Measurements from ENCODE around the gene JAKMIP1. TPM values are rescaled to one million over a fixed set of nuclear protein-coding genes. Genes with fewer than 3 reads are reported as not detected.
A peak's percentile ranks its signal among the peaks of the same experiment; 100 is the strongest.

JAKMIP1 gene
- polyA plus RNA-seq, 1 experiment = not detected

DNA sequence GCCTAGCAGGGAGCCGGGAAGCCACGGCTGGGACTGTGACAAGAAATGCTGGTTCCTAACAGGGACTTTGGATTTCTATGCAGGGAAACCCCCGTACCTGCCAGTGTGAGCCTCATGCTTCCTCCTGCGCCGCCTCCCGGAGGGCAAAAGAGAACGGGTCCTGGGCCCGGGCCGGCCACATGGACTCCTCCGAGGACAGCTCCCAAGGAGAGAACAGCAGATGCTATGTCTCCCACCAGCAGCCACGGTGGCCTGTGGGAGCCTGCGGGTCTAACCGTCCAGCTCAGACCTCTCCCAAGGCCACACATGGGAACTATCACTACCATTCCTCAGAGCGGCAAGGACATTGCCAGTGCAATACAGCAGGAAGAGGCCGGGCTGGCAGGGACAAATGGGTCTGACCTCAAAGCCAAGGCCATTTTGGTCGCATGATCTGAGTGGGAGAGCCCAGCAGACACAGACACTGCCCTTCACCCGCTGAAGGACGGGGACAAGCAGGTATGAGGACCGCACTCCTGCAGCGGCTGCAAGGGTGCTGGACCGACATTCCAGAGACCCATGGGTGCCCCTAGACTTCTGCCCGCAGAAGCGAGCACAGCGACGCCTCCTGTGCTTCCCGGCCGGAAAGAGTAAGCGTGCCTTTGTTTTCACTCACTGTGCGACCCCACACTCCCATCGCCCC, 177.6 kb downstream of the JAKMIP1 start:
- POLR2A ChIA-PET = no interaction called here
- CTCF ChIA-PET = no interaction called here
- H3K4me3 ChIP-seq (ENCODE audit: low read depth, low read length) = no peak overlapping the region
- DNase-seq (ENCODE audit: low read depth, low spot score) = no peak
- H3K27me3 ChIP-seq (ENCODE audit: control insufficient read depth, insufficient read depth, low read length) = peaks cover 2% of the 10 kb centered on the region
- H3K9me3 ChIP-seq (ENCODE audit: control insufficient read depth, insufficient read depth, low read length) = no peaks in the 10 kb centered on the region; the same call in 1 of the 2 replicates
- H3K27ac ChIP-seq (ENCODE audit: low read depth, low read length) = no peak overlapping the region
- TF ChIP-seq, protein P1, sequence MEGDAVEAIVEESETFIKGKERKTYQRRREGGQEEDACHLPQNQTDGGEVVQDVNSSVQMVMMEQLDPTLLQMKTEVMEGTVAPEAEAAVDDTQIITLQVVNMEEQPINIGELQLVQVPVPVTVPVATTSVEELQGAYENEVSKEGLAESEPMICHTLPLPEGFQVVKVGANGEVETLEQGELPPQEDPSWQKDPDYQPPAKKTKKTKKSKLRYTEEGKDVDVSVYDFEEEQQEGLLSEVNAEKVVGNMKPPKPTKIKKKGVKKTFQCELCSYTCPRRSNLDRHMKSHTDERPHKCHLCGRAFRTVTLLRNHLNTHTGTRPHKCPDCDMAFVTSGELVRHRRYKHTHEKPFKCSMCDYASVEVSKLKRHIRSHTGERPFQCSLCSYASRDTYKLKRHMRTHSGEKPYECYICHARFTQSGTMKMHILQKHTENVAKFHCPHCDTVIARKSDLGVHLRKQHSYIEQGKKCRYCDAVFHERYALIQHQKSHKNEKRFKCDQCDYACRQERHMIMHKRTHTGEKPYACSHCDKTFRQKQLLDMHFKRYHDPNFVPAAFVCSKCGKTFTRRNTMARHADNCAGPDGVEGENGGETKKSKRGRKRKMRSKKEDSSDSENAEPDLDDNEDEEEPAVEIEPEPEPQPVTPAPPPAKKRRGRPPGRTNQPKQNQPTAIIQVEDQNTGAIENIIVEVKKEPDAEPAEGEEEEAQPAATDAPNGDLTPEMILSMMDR (IDR thresholded peaks at IDR 0.05; ENCODE audit: low read depth, low read length) = no peak

DNA sequence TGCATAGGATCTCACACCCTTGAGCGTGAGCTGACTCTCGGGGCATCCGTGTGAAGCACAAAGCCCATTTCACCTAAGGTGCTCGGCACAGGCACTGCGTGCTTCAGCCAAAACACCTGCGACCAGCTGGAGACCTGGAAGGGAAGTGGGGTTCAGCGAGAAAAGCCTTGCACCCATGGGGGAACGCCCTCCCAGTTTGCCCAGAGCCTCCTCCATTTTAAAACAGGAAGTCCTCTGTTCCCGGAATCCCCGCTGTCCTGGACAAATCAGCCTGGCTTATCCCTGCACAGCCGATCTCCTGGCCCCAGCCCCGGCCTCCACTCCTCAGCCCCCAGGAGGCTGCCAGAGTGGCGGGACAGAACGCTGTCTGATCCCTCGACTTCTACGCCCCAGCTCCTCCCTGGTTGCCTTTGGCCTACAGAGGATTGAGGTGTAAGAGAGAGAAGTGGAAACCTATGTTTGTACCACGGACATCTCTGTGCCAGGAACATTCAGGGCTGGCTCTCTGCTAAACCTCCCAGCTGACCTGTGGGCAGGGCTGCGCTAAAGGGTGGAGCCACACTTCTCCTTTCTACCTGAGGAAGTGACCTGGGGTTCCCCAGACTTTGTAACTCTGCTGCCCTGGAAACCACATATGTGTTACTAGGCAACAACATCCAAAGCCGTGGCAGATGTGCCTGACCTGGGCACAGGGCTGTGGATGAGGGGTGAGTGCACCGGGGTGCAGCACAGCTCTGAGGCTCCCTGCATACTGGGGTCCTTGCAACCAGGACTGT, 178.3 kb downstream of the JAKMIP1 start:
- H3K4me3 ChIP-seq (ENCODE audit: low read depth, low read length) = no peak overlapping the region
- ChIA-PET CTCF (interaction anchor here (4.0 kb wide), 1 partner anchor 23 kb away, joined by 22 read pairs; no protein-coding TSS in a partner anchor), POLR2A (no interaction called here)
- no peaks in the 10 kb centered on the region; the same call in 1 of the 2 replicates for H3K9me3 ChIP-seq (ENCODE audit: control insufficient read depth, insufficient read depth, low read length)
- no peaks in the 10 kb centered on the region for H3K27me3 ChIP-seq (ENCODE audit: control insufficient read depth, insufficient read depth, low read length)
- no peak overlapping the region for H3K27ac ChIP-seq (ENCODE audit: low read depth, low read length)
- TF ChIP-seq, protein P1 (IDR thresholded peaks at IDR 0.05; ENCODE audit: low read depth, low read length) = no peak
- DNase-seq (ENCODE audit: low read depth, low spot score) = no peak

DNA sequence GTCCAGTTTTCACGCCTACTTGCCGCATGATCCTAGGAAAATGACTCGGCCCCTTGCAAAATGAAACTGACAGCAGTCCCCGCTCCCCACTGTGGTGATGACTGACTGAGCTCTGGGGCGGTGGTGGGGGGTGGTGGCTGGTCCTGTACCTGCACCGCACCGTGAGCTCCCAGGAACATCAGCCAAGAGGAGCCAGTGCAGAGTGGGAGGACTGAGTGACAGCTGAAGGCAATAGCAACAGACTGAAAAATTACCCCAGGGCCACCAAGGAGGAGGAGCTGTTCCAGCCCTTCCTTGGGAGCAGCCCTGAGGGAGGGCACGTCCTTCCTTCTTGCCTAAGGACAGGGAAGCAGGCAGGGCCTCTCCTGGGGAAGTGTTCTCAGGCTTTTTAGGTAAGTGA, 179.7 kb downstream of the JAKMIP1 start:
- Histone ChIP-seq H3K27ac (ENCODE audit: low read depth, low read length) (no peak overlapping the region), H3K4me3 (ENCODE audit: low read depth, low read length) (no peak overlapping the region), H3K9me3 (ENCODE audit: control insufficient read depth, insufficient read depth, low read length) (no peaks in the 10 kb centered on the region; the same call in 1 of the 2 replicates), H3K27me3 (ENCODE audit: control insufficient read depth, insufficient read depth, low read length) (no peaks in the 10 kb centered on the region)
- DNase-seq (ENCODE audit: low read depth, low spot score) = no peak
- POLR2A ChIA-PET = no interaction called here
- CTCF ChIA-PET = interaction anchor here (1.6 to 4.0 kb wide), 2 partner anchors 10 to 22 kb away, joined by 8 to 22 read pairs; no protein-coding TSS in a partner anchor
- TF ChIP-seq, protein P1 (IDR thresholded peaks at IDR 0.05; ENCODE audit: low read depth, low read length) = no peak

DNA sequence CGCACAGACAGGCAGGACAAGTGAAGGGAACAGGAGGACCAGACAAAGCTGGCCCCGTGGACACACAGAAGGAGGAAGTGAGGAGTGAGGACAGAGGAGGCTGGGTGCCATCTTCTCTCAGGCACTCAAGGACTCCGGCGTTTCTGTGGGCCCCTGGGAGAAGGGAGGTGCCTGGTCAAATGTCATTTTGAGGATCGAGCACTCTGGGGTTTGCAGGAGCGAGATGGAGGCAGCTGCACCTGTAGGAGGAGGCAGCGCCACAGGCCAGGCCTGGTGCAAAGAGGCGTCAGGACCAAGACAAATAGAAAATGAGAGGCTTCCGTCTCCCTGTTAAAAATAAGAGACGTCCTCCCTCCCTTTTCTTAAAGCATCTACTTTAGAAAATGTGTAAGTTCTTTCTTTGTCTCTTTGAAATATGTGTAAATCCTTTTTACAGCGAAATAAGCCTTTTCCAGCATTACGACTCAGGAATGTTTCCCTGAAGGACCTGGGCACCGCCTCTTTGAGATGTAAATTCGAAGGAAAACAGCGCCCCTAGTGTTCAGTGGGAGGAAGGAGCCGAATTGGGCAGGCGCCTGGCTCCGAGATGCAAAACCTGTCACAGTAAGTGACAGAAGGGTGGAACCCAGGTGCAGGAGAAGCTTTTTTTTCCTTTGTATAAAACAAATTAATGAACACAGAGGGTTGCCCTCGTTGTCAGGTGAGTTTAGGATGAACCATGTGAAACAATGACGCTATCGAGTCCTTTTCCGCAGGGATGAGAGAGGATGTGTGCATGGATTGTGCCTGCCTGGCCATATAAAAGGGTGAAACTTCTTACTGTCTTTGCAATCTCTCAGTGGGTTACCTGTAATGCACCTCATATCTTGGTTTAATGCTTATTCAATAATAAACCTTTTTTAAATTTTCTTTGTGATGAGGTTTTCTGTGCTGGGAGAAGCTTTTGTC, 180.8 kb downstream of the JAKMIP1 start:
- DNase-seq (ENCODE audit: low read depth, low spot score) = peak; percentile 2
- TF ChIP-seq, protein P1 (IDR thresholded peaks at IDR 0.05; ENCODE audit: low read depth, low read length) = peak; percentile 75
- Histone ChIP-seq H3K9me3 (ENCODE audit: control insufficient read depth, insufficient read depth, low read length) (no peaks in the 10 kb centered on the region; the same call in 1 of the 2 replicates), H3K27me3 (ENCODE audit: control insufficient read depth, insufficient read depth, low read length) (no peaks in the 10 kb centered on the region), H3K27ac (ENCODE audit: low read depth, low read length) (no peak overlapping the region), H3K4me3 (ENCODE audit: low read depth, low read length) (no peak overlapping the region)
- POLR2A ChIA-PET = no interaction called here
- CTCF ChIA-PET = interaction anchor here (0.6 to 4.0 kb wide), 4 partner anchors 9 to 120 kb away, joined by 3 to 22 read pairs (median 6); no protein-coding TSS in a partner anchor

Data from AG04450 (cell line).